CD4-positive, alpha-beta memory T cell (primary cell): ENCODE data around the gene HOXD8. TPM values are rescaled to one million over a fixed set of nuclear protein-coding genes. Genes with fewer than 3 reads are reported as not detected.

Experiments
- CTCF ChIA-PET: fragments of 350-600 bp; sonication (Branson Sonifier 250); formaldehyde crosslinking; loops from one replicate; lab custom pipeline; 2021; ENCODE audit warnings: inconsistent platforms; ENCODE audit not compliant: partially characterized antibody; lab: Charles Lee
- POLR2A ChIA-PET: fragments of 350-600 bp; sonication (Branson Sonifier 250); formaldehyde crosslinking; loops from one replicate; lab custom pipeline; 2021; ENCODE audit not compliant: partially characterized antibody; lab: Charles Lee
- DNase-seq, 5 donors: peaks; one replicate each; pipeline versions ENCODE4 v3.0.0 to v3.0.0-alpha.2; 2020 to 2022; ENCODE audit warnings: mixed read lengths in 1 of 5
- H3K27ac ChIP-seq: one replicate; pipeline ENCODE4 v1.7.0; 2013; ENCODE audit warnings: low read depth, low read length
- H3K27me3 ChIP-seq: 2 replicates; pipeline ENCODE4 v1.7.0; 2013; ENCODE audit warnings: mild to moderate bottlenecking, low read length, moderate library complexity; ENCODE audit not compliant: insufficient read depth
- H3K36me3 ChIP-seq: 2 replicates; pipeline ENCODE4 v1.7.0; 2013; ENCODE audit warnings: mild to moderate bottlenecking, low read length, moderate library complexity; ENCODE audit not compliant: insufficient read depth
- H3K4me1 ChIP-seq: 2 replicates; pipeline ENCODE4 v1.7.0; 2013; ENCODE audit warnings: mild to moderate bottlenecking, low read length, moderate library complexity; ENCODE audit not compliant: insufficient read depth
- H3K4me3 ChIP-seq, 2 donors: one replicate each; pipeline ENCODE4 v1.7.0; 2013; ENCODE audit warnings: low read length in 2 of 2, mild to moderate bottlenecking in 1 of 2
- H3K9me3 ChIP-seq, 2 donors: one replicate each; pipeline ENCODE4 v1.7.0; 2013; ENCODE audit warnings: low read length in 2 of 2, control low read depth in 1 of 2; ENCODE audit not compliant: control insufficient read depth in 1 of 2
- H3K27ac Mint-ChIP-seq, 7 donors: one replicate each; pipeline ENCODE4 v1.8.0; 2020 to 2021; ENCODE audit warnings: mixed read lengths in 7 of 7, mild to moderate bottlenecking in 6 of 7, inconsistent platforms in 3 of 7, moderate library complexity in 3 of 7
- H3K27me3 Mint-ChIP-seq, 2 donors: one replicate each; pipeline ENCODE4 v1.8.0; 2020 to 2021; ENCODE audit warnings: mixed read lengths in 2 of 2
- H3K36me3 Mint-ChIP-seq, 2 donors: one replicate each; pipeline ENCODE4 v1.8.0; 2020 to 2021; ENCODE audit warnings: mixed read lengths in 2 of 2, inconsistent platforms in 1 of 2, mild to moderate bottlenecking in 1 of 2
- H3K4me1 Mint-ChIP-seq, 4 donors: one replicate each; pipeline ENCODE4 v1.8.0; 2020 to 2021; ENCODE audit warnings: mixed read lengths in 4 of 4, mild to moderate bottlenecking in 1 of 4
- H3K4me3 Mint-ChIP-seq, 8 donors: one replicate each; pipeline ENCODE4 v1.8.0; 2020 to 2021; ENCODE audit warnings: mixed read lengths in 8 of 8, mild to moderate bottlenecking in 7 of 8, moderate library complexity in 6 of 8, inconsistent platforms in 3 of 8
- H3K9me3 Mint-ChIP-seq, 8 donors: one replicate each; pipeline ENCODE4 v1.8.0; 2020 to 2021; ENCODE audit warnings: mixed read lengths in 8 of 8, mild to moderate bottlenecking in 5 of 8, inconsistent platforms in 3 of 8, moderate library complexity in 1 of 8
- intact Hi-C: fragments of 100-400 bp; cut with micrococcal nuclease; formaldehyde crosslinking; loops from one replicate; pipeline ENCODE4 v1.15.1; 2023
- polyA plus RNA-seq, 2 donors: library from polyadenylated mRNA; unstranded; fragments of 300-500 nt; fragmentation: Illumina TruSeq; gene quantifications; one replicate each; pipeline ENCODE4 v1.2.3, GENCODE V29; 2021
- total RNA-seq, 2 experiments: library from RNA; stranded (reverse); gene quantifications; one replicate each; pipeline ENCODE4 v1.2.3, GENCODE V29; 2021

HOXD8 gene
- total and polyA plus RNA-seq, 4 experiments from 2014 or later = not detected

DNA sequence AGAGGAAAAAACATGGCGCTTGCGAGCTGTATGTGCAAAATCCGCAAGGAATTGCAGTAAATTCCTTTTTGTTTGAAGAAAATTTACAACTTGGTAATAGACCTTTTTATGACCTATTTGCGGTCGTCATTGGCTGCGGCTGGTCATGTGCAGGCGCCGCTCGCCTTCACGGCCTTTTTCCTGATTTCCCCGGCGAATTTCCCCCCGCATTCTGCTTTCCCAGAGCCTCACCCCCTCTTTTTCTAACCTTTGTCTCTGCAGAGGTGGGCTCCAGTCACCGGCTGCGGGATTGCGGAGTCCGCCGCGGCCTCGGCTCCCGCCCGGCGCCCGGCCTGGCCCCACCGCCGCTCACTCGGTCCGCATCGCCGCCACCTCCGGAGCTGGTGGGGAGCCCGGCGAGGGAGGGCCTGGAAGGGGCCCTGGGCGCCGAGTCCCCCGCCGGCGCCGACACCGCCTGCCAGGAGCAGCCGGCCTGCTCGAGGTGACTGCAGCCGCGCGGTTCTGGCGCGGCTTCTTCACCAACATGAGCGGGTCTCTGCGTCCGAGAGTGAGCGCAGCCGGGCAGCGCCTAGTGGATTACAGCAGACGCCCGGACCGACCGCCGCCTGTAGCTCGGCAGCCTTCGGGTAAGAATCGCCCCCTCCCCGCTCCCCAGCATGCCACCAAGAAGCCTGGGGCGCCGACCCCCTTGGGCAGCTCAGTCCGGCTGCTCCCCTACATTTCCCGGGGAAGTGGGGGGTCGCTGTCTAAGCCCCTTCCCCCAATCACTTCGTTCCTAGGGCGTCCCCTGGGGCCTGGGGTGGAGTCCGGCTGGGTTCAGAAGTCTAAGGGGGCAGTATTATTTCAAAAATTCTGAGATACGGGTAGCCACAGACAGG is 7.1 kb downstream of the HOXD8 start:
- Mint-ChIP-seq H3K36me3 (peaks cover 2 to 8% of the 10 kb centered on the region in 2 donors), H3K27me3 (peaks cover 72 to 79% of the 10 kb centered on the region in 2 donors), H3K9me3 (peaks cover 0 to 41% (median 34%) of the 10 kb centered on the region in 8 donors), H3K4me3 (peak overlapping the region in 6 of 8 donors; percentile 48 to 77 (median 66)), H3K4me1 (peaks cover 18 to 54% (median 39%) of the 10 kb centered on the region in 4 donors), H3K27ac (peak overlapping the region in 2 of 7 donors; percentile 26 to 54)
- H3K9me3 ChIP-seq = no peaks in the 10 kb centered on the region
- no peaks in the 10 kb centered on the region for H3K36me3 ChIP-seq
- POLR2A ChIA-PET = no interaction called here
- intact Hi-C loops = no loop called here
- H3K27me3 ChIP-seq = peaks cover 94% of the 10 kb centered on the region
- H3K4me3 ChIP-seq = no peak overlapping the region
- CTCF ChIA-PET = interaction anchor here (1.6 to 2.1 kb wide), 2 partner anchors 9 to 319 kb away, joined by 6 to 8 read pairs; no protein-coding TSS in a partner anchor
- DNase-seq = no peak
- no peak overlapping the region for H3K27ac ChIP-seq
- peaks cover 38% of the 10 kb centered on the region for H3K4me1 ChIP-seq

DNA sequence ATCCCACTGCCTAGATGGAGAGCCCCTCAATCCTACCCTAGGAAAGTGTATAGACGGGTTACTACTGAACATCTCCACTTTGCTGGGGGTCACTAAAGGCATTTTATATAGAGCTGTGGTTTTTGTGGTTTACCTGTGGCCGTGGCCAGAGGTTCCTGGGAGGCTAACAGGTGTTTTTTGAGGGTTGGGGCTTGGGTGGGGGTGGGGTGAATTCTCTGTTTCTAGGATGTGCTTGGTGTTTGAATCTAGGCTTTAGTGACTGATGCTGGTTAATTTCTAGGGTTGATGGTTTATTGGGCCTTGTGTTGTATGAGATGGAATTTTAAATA is 7.7 kb downstream of the HOXD8 start:
- ChIA-PET POLR2A (no interaction called here), CTCF (no interaction called here)
- H3K27ac Mint-ChIP-seq = peak overlapping the region in 2 of 7 donors; percentile 41 to 47
- Histone ChIP-seq H3K36me3 (no peaks in the 10 kb centered on the region), H3K27me3 (peaks cover 96% of the 10 kb centered on the region), H3K4me3 (no peak overlapping the region), H3K4me1 (peaks cover 34% of the 10 kb centered on the region), H3K27ac (no peak overlapping the region), H3K9me3 (no peaks in the 10 kb centered on the region)
- H3K4me1 Mint-ChIP-seq = peaks cover 16 to 52% (median 36%) of the 10 kb centered on the region in 4 donors
- intact Hi-C loops = no loop called here
- peak overlapping the region in 3 of 8 donors; percentile 35 to 54 (median 46) for H3K4me3 Mint-ChIP-seq
- DNase-seq = no peak
- H3K27me3 Mint-ChIP-seq = peaks cover 74 to 81% of the 10 kb centered on the region in 2 donors
- peaks cover 2 to 8% of the 10 kb centered on the region in 2 donors for H3K36me3 Mint-ChIP-seq
- peaks cover 0 to 40% (median 30%) of the 10 kb centered on the region in 8 donors for H3K9me3 Mint-ChIP-seq

DNA sequence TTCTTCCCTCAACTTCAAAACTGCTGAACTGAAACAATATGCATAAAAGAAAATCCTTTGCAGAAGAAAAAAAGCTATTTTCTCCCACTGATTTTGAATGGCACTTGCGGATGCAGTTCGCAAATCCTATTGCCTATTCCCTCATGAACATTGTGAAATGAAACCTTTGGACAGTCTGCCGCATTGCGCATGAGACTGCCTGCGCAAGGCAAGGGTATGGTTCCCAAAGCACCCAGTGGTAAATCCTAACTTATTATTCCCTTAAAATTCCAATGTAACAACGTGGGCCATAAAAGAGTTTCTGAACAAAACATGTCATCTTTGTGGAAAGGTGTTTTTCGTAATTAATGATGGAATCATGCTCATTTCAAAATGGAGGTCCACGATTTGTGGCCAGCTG is 8.4 kb downstream of the HOXD8 start:
- H3K36me3 Mint-ChIP-seq = peaks cover 1 to 8% of the 10 kb centered on the region in 2 donors
- Histone ChIP-seq H3K36me3 (no peaks in the 10 kb centered on the region), H3K27ac (no peak overlapping the region), H3K4me3 (no peak overlapping the region), H3K9me3 (no peaks in the 10 kb centered on the region), H3K27me3 (peaks cover 95% of the 10 kb centered on the region), H3K4me1 (peaks cover 28% of the 10 kb centered on the region)
- H3K4me3 Mint-ChIP-seq = peak overlapping the region in 1 of 8 donors; percentile 4
- ChIA-PET POLR2A (no interaction called here), CTCF (interaction anchor here (3.0 kb wide), 1 partner anchor 317 kb away, joined by 28 read pairs; no protein-coding TSS in a partner anchor)
- DNase-seq = no peak
- H3K9me3 Mint-ChIP-seq = peaks cover 0 to 40% (median 26%) of the 10 kb centered on the region in 8 donors
- peaks cover 72 to 78% of the 10 kb centered on the region in 2 donors for H3K27me3 Mint-ChIP-seq
- H3K27ac Mint-ChIP-seq = peak overlapping the region in 2 of 7 donors; percentile 47 to 86
- peaks cover 13 to 45% (median 32%) of the 10 kb centered on the region in 4 donors for H3K4me1 Mint-ChIP-seq
- intact Hi-C loops = no loop called here

DNA sequence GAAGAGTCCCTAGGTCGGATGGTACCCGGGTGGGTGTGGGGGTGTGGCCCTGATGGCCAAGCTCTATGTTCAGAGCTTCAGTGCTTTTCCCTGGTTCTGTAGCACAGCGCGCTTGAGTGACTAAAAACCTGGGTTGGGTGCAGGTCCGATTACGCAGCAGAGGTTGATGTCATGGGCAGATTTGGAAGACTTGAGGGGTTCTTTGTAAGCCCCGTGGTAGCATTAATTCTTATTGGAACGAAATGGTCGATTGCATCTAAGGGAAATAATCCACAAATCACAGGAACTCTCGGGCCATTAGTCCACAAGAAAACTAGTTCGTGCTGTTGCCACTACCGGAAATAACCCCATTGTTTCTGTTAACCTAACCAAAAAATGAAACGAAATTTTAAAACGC is 9.0 kb downstream of the HOXD8 start:
- Mint-ChIP-seq H3K4me3 (peak overlapping the region in 4 of 8 donors; percentile 3 to 70 (median 14)), H3K4me1 (peaks cover 13 to 44% (median 31%) of the 10 kb centered on the region in 4 donors), H3K36me3 (peaks cover 1 to 8% of the 10 kb centered on the region in 2 donors), H3K27ac (peak overlapping the region in 3 of 7 donors; percentile 57 to 86 (median 74)), H3K27me3 (peaks cover 72 to 78% of the 10 kb centered on the region in 2 donors), H3K9me3 (peaks cover 0 to 40% (median 26%) of the 10 kb centered on the region in 8 donors)
- intact Hi-C loops = no loop called here
- peaks cover 27% of the 10 kb centered on the region for H3K4me1 ChIP-seq
- no peak overlapping the region for H3K4me3 ChIP-seq
- peaks cover 91% of the 10 kb centered on the region for H3K27me3 ChIP-seq
- DNase-seq = no peak
- ChIA-PET POLR2A (no interaction called here), CTCF (interaction anchor here (1.3 to 3.0 kb wide), 3 partner anchors 12 to 513 kb away, joined by 3 to 28 read pairs (median 7); no protein-coding TSS in a partner anchor)
- no peaks in the 10 kb centered on the region for H3K36me3 ChIP-seq
- H3K27ac ChIP-seq = no peak overlapping the region
- H3K9me3 ChIP-seq = no peaks in the 10 kb centered on the region

DNA sequence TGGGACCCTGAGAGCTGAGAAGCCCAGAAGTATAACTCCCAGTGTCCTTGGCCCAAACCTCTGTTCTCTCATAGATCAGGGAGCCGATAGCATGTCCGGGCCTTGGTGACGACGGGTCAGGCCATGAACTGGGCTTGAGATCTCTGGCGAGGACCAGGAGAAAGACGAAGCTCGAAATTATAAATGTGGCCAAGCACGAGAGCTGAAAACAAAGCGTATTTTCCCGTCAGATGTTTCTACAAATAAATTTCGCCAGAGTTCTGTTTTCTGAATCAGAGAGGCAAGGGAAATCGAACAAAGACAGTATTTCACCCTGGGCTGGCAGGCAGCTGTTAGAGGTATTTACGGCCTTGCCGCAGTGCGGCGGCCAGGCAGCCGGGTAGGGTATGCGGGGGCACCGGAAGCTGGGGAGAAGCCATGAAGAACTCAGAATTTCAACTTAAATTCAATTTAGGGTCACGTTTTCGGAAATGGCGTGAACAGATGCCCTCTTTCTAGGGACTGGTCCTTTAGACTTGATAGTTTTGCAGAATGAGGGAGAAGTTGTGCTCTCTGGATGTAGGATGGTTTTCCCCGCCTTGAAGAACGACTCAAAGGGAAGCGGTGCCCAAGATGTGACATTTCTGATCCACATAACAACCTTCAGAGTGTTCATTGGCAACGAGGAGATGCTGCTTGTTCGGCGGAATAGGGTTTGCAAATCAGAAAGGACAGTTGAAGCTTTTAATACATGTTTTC is 9.6 kb downstream of the HOXD8 start:
- H3K9me3 ChIP-seq = no peaks in the 10 kb centered on the region
- no peaks in the 10 kb centered on the region for H3K36me3 ChIP-seq
- no peak for DNase-seq
- Mint-ChIP-seq H3K4me3 (peak overlapping the region in 7 of 8 donors; percentile 5 to 53 (median 14)), H3K4me1 (peaks cover 13 to 44% (median 31%) of the 10 kb centered on the region in 4 donors), H3K27ac (peak overlapping the region in 2 of 7 donors; percentile 74 to 86), H3K27me3 (peaks cover 71 to 78% of the 10 kb centered on the region in 2 donors), H3K9me3 (peaks cover 0 to 40% (median 23%) of the 10 kb centered on the region in 8 donors), H3K36me3 (peaks cover 1 to 8% of the 10 kb centered on the region in 2 donors)
- CTCF ChIA-PET = interaction anchor here (1.1 to 3.0 kb wide), 5 partner anchors 8 to 1010 kb away, joined by 3 to 28 read pairs (median 7); no protein-coding TSS in a partner anchor
- H3K4me3 ChIP-seq = no peak overlapping the region
- peaks cover 27% of the 10 kb centered on the region for H3K4me1 ChIP-seq
- POLR2A ChIA-PET = no interaction called here
- intact Hi-C loops = no loop called here
- H3K27me3 ChIP-seq = peaks cover 88% of the 10 kb centered on the region
- no peak overlapping the region for H3K27ac ChIP-seq

DNA sequence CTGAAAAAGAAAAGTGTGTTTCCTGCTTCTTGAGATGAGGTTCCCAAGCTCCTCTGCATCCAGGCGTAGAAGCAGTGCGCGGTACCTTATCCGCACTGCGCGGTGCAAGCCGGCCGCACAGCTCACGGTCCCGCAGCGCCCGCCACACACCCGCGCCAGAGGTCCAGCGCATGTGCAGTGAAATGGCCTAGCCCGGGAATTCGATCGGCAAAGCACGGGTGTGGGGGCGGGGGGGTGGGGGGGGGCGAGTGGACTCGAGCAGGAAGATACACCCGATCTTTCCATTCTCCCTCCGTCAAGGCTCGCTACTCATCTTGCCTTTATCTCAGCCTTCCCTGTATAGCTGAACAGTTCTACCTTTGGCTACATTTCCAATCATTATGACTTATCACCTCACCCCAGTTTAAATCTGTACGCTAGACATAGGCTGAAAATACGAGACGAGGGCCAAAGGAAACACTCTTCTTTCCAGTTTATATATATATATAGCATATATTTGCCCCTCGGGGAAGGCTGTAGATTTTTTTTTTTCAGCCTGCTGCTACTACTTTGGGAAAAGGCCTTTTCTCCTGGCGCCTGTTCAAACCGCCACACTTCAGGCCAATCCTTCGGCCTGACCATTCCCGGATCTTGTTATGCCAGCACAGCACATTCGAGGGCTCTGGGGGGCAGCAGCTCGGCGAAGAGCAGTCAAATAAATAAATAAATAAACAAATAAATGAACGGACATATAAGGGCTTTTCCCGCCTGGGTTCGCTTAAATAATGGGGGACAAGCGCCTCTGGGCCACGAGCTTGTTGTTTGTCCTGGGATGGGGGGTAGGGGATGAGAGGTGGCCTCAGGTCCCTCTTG is 10.4 kb downstream of the HOXD8 start:
- POLR2A ChIA-PET = interaction anchor here (1.6 kb wide), 1 partner anchor 8 kb away, joined by 3 read pairs; no protein-coding TSS in a partner anchor
- peaks cover 1 to 8% of the 10 kb centered on the region in 2 donors for H3K36me3 Mint-ChIP-seq

More for the DNA sequence above, 10.4 kb downstream of the HOXD8 start:
- H3K9me3 Mint-ChIP-seq = peaks cover 0 to 40% (median 23%) of the 10 kb centered on the region in 8 donors
- no peak overlapping the region for H3K27ac ChIP-seq
- H3K36me3 ChIP-seq = no peaks in the 10 kb centered on the region
- H3K4me1 ChIP-seq = peaks cover 27% of the 10 kb centered on the region
- peaks cover 13 to 43% (median 31%) of the 10 kb centered on the region in 4 donors for H3K4me1 Mint-ChIP-seq
- H3K9me3 ChIP-seq = no peaks in the 10 kb centered on the region
- intact Hi-C loops = no loop called here
- peak overlapping the region in 3 of 8 donors; percentile 32 to 50 (median 40) for H3K4me3 Mint-ChIP-seq
- peak overlapping the region in 2 of 7 donors; percentile 74 for H3K27ac Mint-ChIP-seq
- H3K4me3 ChIP-seq = no peak overlapping the region
- no peak for DNase-seq
- peaks cover 71 to 74% of the 10 kb centered on the region in 2 donors for H3K27me3 Mint-ChIP-seq
- CTCF ChIA-PET = interaction anchor here (0.8 to 3.0 kb wide), 8 partner anchors 8 to 1009 kb away, joined by 3 to 28 read pairs (median 4); no protein-coding TSS in a partner anchor
- peaks cover 82% of the 10 kb centered on the region for H3K27me3 ChIP-seq
